ENCODE data around the gene PIK3CB. TPM values are rescaled to one million over a fixed set of nuclear protein-coding genes. Genes with fewer than 3 reads are reported as not detected.
A peak's percentile ranks its signal among the peaks of the same experiment; 100 is the strongest.
"Not testable (repeated sequence)": the region's sequence is repeated elsewhere in the genome, so short reads cannot be mapped to it uniquely, and the experiment has no call there.

The PIK3CB gene
- total RNA-seq, 1 experiment from 2014 or later = 33.6 TPM

- in situ Hi-C loops (cut with HindIII; ENCODE audit: low pct_unique_long_range_greater_than_20kb, low sequenced_read_pairs) = no loop called here
- no peak for DNase-seq (ENCODE audit: low read depth, low spot score)
These were observed 19.5 kb upstream of the PIK3CB start for GRCh38 chr3:138854204-138854603.

DNA sequence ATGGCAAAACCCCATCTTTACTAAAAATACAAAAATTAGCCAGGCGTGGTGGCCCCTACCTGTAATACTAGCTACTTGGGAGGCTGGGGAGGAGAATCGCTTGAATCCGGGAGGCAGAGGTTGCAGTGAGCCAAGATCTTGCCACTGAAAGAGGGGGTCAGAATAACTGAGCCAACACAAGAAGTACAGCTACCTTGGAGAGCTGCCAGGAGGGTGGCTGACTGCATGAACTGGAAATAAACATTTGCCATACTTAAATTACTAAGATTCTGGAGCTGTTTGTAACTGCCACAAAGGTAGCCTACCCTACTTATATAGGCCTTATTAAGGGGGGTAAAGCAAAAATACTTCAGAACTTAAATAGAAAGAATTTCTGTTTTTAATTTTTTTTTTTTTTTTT lies 15.4 kb upstream of the PIK3CB start:
- DNase-seq (ENCODE audit: low read depth, low spot score) = no peak

GRCh38 chr3:138849222-138849940 lies 14.7 kb upstream of the PIK3CB start:
- DNase-seq (ENCODE audit: low read depth, low spot score) = peak; percentile 72
- in situ Hi-C loops (cut with HindIII; ENCODE audit: low pct_unique_long_range_greater_than_20kb, low sequenced_read_pairs) = no loop called here

More for the DNA sequence above, 15.4 kb upstream of the PIK3CB start:
- in situ Hi-C loops (cut with HindIII; ENCODE audit: low pct_unique_long_range_greater_than_20kb, low sequenced_read_pairs) = no loop called here

DNA sequence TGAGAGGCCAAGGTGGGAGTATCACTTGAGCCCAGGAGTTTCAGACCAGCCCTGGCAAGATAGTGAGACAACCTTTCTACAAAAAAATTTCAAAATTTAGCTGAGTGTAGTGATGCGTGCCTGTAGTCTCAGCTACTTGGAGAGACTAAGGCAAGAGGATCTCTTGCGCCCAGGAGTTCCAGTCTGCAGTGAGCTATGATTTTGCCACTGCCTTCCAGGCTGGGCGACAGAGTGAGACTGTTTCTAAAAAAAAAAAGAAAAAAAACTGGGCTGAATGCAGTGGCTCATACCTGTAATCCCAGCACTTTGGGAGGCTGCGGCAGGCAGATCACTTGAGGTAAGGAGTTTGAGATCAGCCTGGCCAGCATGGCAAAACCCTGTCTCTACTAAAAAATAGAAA lies 14.0 kb upstream of the PIK3CB start:
- in situ Hi-C loops (cut with HindIII; ENCODE audit: low pct_unique_long_range_greater_than_20kb, low sequenced_read_pairs) = no loop called here
- DNase-seq (ENCODE audit: low read depth, low spot score) = no peak

DNA sequence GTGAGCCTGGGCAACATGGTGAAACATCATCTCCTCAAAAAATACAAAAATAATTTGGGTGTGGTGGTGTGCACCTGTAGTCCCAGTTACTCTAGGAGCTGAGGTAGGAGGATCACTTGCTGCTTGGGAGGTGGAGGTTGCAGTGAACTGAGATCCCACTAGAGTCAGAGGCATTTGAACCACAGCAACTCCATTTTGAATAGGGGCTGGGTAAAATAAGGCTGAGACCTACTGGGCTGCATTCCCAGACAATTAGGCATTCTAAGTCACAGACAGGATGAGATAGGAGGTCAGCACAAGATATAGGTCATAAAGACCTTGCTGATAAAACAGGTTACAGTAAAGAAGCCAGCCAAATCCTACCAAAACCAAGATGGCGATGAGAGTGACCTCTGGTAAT lies 12.1 kb upstream of the PIK3CB start:
- in situ Hi-C loops (cut with HindIII; ENCODE audit: low pct_unique_long_range_greater_than_20kb, low sequenced_read_pairs); DNase-seq (ENCODE audit: low read depth, low spot score): not testable (repeated sequence)

GRCh38 chr3:138846262-138846791 lies 11.6 kb upstream of the PIK3CB start:
- no peak for DNase-seq (ENCODE audit: low read depth, low spot score)
- in situ Hi-C loops (cut with HindIII; ENCODE audit: low pct_unique_long_range_greater_than_20kb, low sequenced_read_pairs) = no loop called here

GRCh38 chr3:138845771-138846173 lies 11.0 kb upstream of the PIK3CB start:
- no peak for DNase-seq (ENCODE audit: low read depth, low spot score)
- in situ Hi-C loops (cut with HindIII; ENCODE audit: low pct_unique_long_range_greater_than_20kb, low sequenced_read_pairs) = no loop called here

- DNase-seq (ENCODE audit: low read depth, low spot score) = no peak
- in situ Hi-C loops (cut with HindIII; ENCODE audit: low pct_unique_long_range_greater_than_20kb, low sequenced_read_pairs) = no loop called here
These were observed 10.5 kb upstream of the PIK3CB start for GRCh38 chr3:138845181-138845601.

GRCh38 chr3:138842483-138843188 lies 7.9 kb upstream of the PIK3CB start:
- in situ Hi-C loops (cut with HindIII; ENCODE audit: low pct_unique_long_range_greater_than_20kb, low sequenced_read_pairs) = no loop called here
- no peak for DNase-seq (ENCODE audit: low read depth, low spot score)

GRCh38 chr3:138838385-138838784 lies 3.7 kb upstream of the PIK3CB start:
- in situ Hi-C loops (cut with HindIII; ENCODE audit: low pct_unique_long_range_greater_than_20kb, low sequenced_read_pairs); DNase-seq (ENCODE audit: low read depth, low spot score): not testable (repeated sequence)

DNA sequence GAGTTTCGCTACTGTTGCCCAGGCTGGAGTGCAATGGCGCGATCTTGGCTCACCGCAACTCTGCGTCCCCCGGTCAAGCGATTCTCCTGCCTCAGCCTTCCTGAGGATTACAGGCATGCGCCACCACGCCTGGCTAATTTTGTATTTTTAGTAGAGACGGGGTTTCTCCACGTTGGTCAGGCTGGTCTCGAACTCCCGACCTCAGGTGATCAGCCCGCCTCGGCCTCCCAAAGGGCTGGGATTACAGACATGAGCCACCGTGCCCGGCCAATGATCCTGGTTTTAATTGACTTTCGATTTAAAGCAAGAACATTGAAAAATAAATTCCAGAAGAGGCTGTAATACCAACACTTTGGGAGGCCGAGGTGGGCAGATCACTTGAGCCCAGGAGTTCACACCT lies 1.1 kb upstream of the PIK3CB start:
- in situ Hi-C loops (cut with HindIII; ENCODE audit: low pct_unique_long_range_greater_than_20kb, low sequenced_read_pairs); DNase-seq (ENCODE audit: low read depth, low spot score): not testable (repeated sequence)

GRCh38 chr3:138835397-138835757 lies 649 bp upstream of the PIK3CB start:
- no peak for DNase-seq (ENCODE audit: low read depth, low spot score)
- in situ Hi-C loops (cut with HindIII; ENCODE audit: low pct_unique_long_range_greater_than_20kb, low sequenced_read_pairs) = no loop called here

DNA sequence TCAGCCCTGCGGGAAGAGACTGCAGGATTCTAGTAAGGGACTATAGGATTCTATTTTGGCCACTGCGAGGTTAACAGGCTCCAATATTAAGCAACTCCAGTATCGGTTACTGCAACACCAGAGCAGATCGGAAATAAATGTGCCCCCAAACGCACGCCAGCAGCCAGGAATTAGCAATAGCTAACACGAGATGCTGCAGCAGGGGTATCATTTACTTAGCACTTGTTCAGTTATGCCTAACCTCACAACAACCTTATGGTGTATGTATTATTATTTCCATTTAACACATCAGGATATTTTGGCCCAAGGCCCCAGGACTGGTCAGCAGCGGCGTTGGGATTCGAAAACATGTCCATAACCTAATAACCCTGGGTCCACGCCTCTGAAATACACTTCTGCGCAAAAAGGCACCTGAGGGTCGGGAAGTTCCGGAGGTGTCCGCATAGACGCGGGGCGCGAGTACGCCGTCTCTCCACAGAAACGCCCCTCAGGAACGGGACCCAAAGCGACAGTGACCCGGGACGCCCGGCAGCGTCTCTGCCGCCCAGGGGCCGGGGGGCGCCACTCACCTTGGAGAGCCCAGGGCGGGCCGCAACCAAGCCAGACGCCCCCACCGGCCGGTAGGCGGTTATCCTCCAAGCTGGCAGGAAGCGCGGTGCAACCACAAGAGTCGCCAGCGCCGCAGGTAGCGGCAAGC lies 681 bp downstream of the PIK3CB start:
- DNase-seq (ENCODE audit: low read depth, low spot score) = peak; percentile 32
- in situ Hi-C loops (cut with HindIII; ENCODE audit: low pct_unique_long_range_greater_than_20kb, low sequenced_read_pairs) = no loop called here

DNA sequence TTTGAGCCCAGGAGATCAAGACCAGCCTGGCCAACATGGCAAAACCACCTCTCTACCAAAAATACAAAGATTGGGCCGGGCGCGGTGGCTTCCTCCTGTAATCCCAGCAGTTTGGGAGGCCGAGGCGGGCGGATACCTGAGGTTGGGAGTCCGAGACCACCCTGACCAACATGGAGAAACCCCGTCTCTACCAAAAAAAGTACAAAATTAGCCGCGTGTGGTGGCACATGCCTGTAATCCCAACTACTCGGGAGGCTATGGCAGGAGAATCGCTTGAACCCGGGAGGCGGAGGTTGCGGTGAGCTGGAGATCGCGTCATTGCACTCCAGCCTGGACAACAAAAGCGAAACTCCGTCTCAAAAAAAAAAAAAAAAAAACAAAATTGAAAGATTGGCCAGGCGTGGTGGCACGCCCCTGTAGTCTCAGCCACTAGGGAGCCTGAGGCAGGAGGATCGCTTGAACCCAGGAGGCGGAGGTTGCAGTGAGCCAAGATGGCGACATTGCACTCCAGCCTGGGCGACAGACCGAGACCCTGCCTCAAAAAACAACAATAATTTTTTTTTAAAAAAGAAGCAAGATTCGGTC lies 2.2 kb downstream of the PIK3CB start:
- in situ Hi-C loops (cut with HindIII; ENCODE audit: low pct_unique_long_range_greater_than_20kb, low sequenced_read_pairs); DNase-seq (ENCODE audit: low read depth, low spot score): not testable (repeated sequence)

DNA sequence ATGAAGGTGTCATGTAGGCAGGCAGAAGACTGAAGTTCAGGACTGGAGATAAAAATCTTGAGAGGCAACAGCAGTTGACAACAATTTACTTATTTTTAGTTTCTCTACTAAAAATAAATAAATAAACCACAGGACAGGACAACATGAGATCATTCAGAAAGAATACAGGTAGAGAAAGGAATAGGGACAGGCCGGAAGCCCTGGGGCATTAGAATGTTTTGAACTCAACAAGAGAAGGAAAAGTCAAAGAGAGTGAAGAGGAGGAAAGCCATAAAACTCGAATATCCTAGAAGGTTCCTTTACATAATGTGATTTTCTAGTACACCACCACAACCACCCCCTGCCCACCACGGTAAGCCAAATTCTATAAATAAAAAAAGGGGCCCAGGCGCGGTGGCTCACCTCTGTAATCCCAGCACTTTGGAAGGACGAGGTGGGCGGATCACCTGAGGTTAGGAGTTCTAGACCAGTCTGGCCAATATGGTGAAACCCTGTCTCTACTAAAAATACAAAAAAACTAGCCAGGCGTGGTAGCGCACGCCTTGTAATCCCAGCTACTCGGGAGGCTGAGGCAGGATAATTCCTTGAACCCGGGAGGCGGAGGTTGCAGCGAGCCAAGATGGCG lies 4.7 kb downstream of the PIK3CB start:
- in situ Hi-C loops (cut with HindIII; ENCODE audit: low pct_unique_long_range_greater_than_20kb, low sequenced_read_pairs) = no loop called here
- DNase-seq (ENCODE audit: low read depth, low spot score) = no peak

DNA sequence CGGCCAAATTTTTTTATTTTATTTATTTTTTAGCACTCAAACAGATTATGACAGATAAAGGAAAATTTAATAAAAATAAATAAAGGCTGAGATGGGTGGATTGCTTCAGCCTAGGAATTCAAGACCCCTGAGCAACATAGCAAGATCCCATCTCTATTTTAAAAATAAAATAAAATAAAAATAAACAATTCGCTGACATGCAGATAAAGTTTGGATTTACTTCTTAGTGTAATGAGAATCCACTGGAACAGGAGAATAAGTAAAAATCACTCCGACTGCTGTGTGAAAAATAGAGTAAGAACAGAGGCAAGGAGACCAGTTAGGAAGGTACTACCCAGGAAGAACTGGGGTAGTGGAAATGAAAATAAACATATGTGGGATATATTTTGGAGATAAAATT lies 5.6 kb downstream of the PIK3CB start:
- DNase-seq (ENCODE audit: low read depth, low spot score) = no peak
- in situ Hi-C loops (cut with HindIII; ENCODE audit: low pct_unique_long_range_greater_than_20kb, low sequenced_read_pairs) = no loop called here

GRCh38 chr3:138827222-138827621 lies 7.5 kb downstream of the PIK3CB start:
- in situ Hi-C loops (cut with HindIII; ENCODE audit: low pct_unique_long_range_greater_than_20kb, low sequenced_read_pairs) = no loop called here
- no peak for DNase-seq (ENCODE audit: low read depth, low spot score)

DNA sequence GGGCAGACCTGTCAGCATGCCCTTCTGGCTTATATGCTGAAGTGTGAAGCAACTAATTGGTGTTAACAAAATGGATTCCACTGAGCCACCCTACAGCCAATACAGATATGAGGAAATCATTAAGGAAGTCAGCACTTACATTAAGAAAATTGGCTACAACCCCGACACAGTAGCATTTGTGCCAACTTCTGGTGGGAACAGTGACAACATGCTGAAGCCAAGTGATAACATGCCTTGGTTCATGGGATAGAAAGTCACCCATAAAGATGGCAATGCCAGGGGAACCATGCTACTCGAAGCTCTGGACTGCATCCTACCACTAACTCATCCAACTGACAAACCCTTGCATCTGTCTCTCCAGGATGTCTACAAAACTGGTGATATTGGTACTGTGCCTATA lies 9.4 kb downstream of the PIK3CB start:
- in situ Hi-C loops (cut with HindIII; ENCODE audit: low pct_unique_long_range_greater_than_20kb, low sequenced_read_pairs) = no loop called here
- no peak for DNase-seq (ENCODE audit: low read depth, low spot score)

All from SK-MEL-5 (cell line).